Measurements from ENCODE around the gene ADARB1. TPM values are rescaled to one million over a fixed set of nuclear protein-coding genes. Genes with fewer than 3 reads are reported as not detected.
A peak's percentile ranks its signal among the peaks of the same experiment; 100 is the strongest.

The ADARB1 gene
- total RNA-seq, 2 donors from 2014 or later = 28.7 to 38.5 TPM

- ATAC-seq = no peak
- Mint-ChIP-seq H3K4me3 (no peak overlapping the region), H3K36me3 (no peaks in the 10 kb centered on the region), H3K4me1 (ENCODE audit: low read depth in 2 of 2) (peaks cover 17% of the 10 kb centered on the region in 2 donors), H3K9me3 (peaks cover 4% of the 10 kb centered on the region), H3K27me3 (no peaks in the 10 kb centered on the region), H3K27ac (no peak overlapping the region)
- DNase-seq (ENCODE audit: low spot score) = no peak
These were observed 79.3 kb downstream of the ADARB1 start for GRCh38 chr21:45153358-45154318.

GRCh38 chr21:45154511-45155508 lies 80.4 kb downstream of the ADARB1 start:
- no peaks in the 10 kb centered on the region for H3K36me3 Mint-ChIP-seq
- H3K27ac Mint-ChIP-seq = no peak overlapping the region
- H3K4me1 Mint-ChIP-seq (ENCODE audit: low read depth in 2 of 2) = peaks cover 17% of the 10 kb centered on the region in 2 donors
- no peak overlapping the region for H3K4me3 Mint-ChIP-seq
- no peaks in the 10 kb centered on the region for H3K27me3 Mint-ChIP-seq
- DNase-seq (ENCODE audit: low spot score) (no peak), ATAC-seq (no peak)
- peaks cover 4% of the 10 kb centered on the region for H3K9me3 Mint-ChIP-seq

- Mint-ChIP-seq H3K27ac (no peak overlapping the region), H3K36me3 (no peaks in the 10 kb centered on the region), H3K9me3 (peaks cover 4% of the 10 kb centered on the region), H3K27me3 (no peaks in the 10 kb centered on the region), H3K4me3 (no peak overlapping the region), H3K4me1 (ENCODE audit: low read depth in 2 of 2) (peaks cover 17% of the 10 kb centered on the region in 2 donors)
- no peak for DNase-seq (ENCODE audit: low spot score)
- ATAC-seq = no peak
These were observed 81.5 kb downstream of the ADARB1 start for GRCh38 chr21:45155910-45156309.

GRCh38 chr21:45156459-45156858 lies 82.1 kb downstream of the ADARB1 start:
- Mint-ChIP-seq H3K4me3 (no peak overlapping the region), H3K9me3 (peaks cover 4% of the 10 kb centered on the region), H3K27me3 (no peaks in the 10 kb centered on the region), H3K27ac (no peak overlapping the region), H3K4me1 (ENCODE audit: low read depth in 2 of 2) (peaks cover 16 to 17% of the 10 kb centered on the region in 2 donors), H3K36me3 (no peaks in the 10 kb centered on the region)
- ATAC-seq (no peak), DNase-seq (ENCODE audit: low spot score) (no peak)

DNA sequence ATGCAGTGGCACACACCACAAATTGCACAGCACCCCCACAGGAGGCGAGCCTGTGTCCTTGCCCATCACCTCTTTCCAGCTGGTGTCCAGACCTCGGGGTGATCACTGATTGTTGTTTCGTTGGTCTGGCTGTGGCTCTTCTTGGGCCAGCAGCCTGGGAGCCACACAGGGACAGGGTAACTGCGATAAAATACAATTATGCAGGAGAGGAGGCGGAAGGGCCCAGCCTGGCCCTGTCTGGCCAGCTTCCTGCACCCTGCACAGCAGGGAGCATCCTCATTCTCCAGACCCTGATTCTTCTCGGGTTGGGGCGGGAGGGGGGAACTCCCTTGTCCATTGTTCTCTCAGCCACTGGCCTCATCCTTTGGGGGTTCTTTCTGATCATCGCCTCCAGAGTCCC lies 83.6 kb downstream of the ADARB1 start:
- Mint-ChIP-seq H3K4me1 (ENCODE audit: low read depth in 2 of 2) (peaks cover under 1 to 10% of the 10 kb centered on the region in 2 donors), H3K27ac (no peak overlapping the region), H3K4me3 (no peak overlapping the region), H3K9me3 (peaks cover 4% of the 10 kb centered on the region), H3K36me3 (no peaks in the 10 kb centered on the region), H3K27me3 (no peaks in the 10 kb centered on the region)
- DNase-seq (ENCODE audit: low spot score) = no peak
- no peak for ATAC-seq

- H3K4me3 Mint-ChIP-seq = no peak overlapping the region
- no peak for DNase-seq (ENCODE audit: low spot score)
- no peak for ATAC-seq
- no peaks in the 10 kb centered on the region for H3K27me3 Mint-ChIP-seq
- H3K27ac Mint-ChIP-seq = no peak overlapping the region
- peaks cover 0 to 10% of the 10 kb centered on the region in 2 donors for H3K4me1 Mint-ChIP-seq (ENCODE audit: low read depth in 2 of 2)
- peaks cover 4% of the 10 kb centered on the region for H3K9me3 Mint-ChIP-seq
- no peaks in the 10 kb centered on the region for H3K36me3 Mint-ChIP-seq
These were observed 84.4 kb downstream of the ADARB1 start for GRCh38 chr21:45158491-45159423.

DNA sequence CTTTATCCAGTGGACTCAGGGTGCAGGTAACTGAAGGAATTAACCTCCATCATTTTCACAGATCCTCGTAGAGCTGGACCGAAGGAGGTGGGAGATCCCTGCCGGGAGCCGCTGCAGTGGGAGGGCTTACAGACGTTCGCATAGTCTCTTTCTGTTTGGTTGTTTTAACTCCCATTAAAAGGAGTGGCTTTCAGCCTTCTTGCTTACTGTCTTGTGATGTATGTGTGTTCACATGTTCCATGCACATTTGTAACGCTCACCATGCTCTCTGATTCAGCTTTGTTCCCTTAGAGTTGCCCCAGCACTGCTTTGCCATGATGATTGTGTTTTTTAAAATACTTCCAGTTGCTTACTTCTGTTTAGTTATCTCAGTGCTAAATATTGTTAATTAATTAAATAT lies 85.8 kb downstream of the ADARB1 start:
- Mint-ChIP-seq H3K27ac (no peak overlapping the region), H3K36me3 (no peaks in the 10 kb centered on the region), H3K27me3 (no peaks in the 10 kb centered on the region), H3K9me3 (peaks cover 4% of the 10 kb centered on the region), H3K4me1 (ENCODE audit: low read depth in 2 of 2) (peaks cover 0 to 6% of the 10 kb centered on the region in 2 donors), H3K4me3 (no peak overlapping the region)
- DNase-seq (ENCODE audit: low spot score) = no peak
- ATAC-seq = no peak

- Mint-ChIP-seq H3K4me1 (ENCODE audit: low read depth in 2 of 2) (peaks cover 0 to 3% of the 10 kb centered on the region in 2 donors), H3K27ac (no peak overlapping the region), H3K27me3 (no peaks in the 10 kb centered on the region), H3K36me3 (no peaks in the 10 kb centered on the region), H3K4me3 (no peak overlapping the region), H3K9me3 (no peaks in the 10 kb centered on the region)
- ATAC-seq (no peak), DNase-seq (ENCODE audit: low spot score) (no peak)
These were observed 86.9 kb downstream of the ADARB1 start for GRCh38 chr21:45161038-45161945.

- H3K27ac Mint-ChIP-seq = no peak overlapping the region
- no peak for DNase-seq (ENCODE audit: low spot score)
- no peak overlapping the region for H3K4me3 Mint-ChIP-seq
These were observed 87.7 kb downstream of the ADARB1 start for GRCh38 chr21:45162115-45162514.

DNA sequence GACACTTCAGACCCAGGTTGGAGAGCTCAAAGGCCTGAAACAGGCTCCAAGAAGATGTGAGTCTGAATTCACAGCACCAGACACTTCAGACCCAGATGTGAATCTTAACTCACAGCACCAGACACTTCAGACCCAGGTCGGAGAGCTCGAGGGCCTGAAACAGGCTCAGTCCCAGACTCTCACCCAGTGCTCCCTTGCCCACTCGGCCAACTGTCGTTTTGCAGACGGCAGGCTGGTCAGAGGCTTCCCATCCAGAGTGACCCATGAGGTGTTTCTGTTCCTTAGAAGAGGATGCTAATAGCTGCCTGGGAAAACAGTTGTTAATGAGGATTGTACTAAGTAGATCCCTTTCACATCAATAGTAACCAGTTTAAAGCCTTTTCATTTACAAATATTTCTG lies 88.4 kb downstream of the ADARB1 start:
- H3K36me3 Mint-ChIP-seq = no peaks in the 10 kb centered on the region
- no peaks in the 10 kb centered on the region for H3K9me3 Mint-ChIP-seq
- ATAC-seq (no peak), DNase-seq (ENCODE audit: low spot score) (no peak)
- H3K4me1 Mint-ChIP-seq (ENCODE audit: low read depth in 2 of 2) = peaks cover 0 to 3% of the 10 kb centered on the region in 2 donors
- H3K27me3 Mint-ChIP-seq = no peaks in the 10 kb centered on the region
- H3K27ac Mint-ChIP-seq = no peak overlapping the region
- no peak overlapping the region for H3K4me3 Mint-ChIP-seq

More at GRCh38 chr21:45162115-45162514, 87.7 kb downstream of the ADARB1 start:
- ATAC-seq = no peak
- Mint-ChIP-seq H3K9me3 (no peaks in the 10 kb centered on the region), H3K36me3 (no peaks in the 10 kb centered on the region), H3K4me1 (ENCODE audit: low read depth in 2 of 2) (peaks cover 0 to 3% of the 10 kb centered on the region in 2 donors), H3K27me3 (no peaks in the 10 kb centered on the region)

DNA sequence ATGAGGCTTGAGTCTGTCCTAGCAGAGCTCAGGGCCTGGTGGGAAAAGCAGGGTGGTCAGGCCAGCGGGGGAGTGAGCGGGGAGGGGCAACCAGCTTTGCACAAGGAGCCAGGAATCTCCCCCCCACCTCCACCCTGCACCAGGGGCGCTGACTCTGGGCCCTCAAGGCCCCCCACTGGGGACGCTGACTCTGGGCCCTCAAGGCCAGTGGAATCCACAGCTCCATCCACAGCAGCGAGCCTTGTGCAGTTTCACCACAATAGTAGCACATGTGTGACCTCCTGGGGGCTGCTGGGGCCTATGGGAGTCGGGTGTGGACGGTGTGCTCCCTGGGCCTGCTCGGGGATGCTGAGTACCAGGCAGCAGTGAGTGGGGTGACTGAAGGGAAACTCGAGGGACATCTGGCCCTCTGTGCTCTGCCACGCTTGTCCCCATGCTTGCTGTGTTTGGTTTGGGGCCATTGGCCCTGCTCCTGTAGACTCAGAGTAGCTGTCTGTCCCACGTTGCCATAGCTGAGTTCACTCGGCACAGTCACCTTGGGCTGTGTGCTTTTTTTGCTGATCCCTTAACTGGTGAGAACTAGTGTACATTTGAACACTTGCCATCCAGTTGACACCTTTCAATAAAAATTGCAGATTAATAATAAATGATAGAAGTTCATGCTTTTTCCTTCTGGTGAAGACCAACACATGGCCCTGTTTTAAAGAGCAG lies 89.2 kb downstream of the ADARB1 start:
- H3K27ac Mint-ChIP-seq = no peak overlapping the region
- peak in 1 of 2 donors; percentile 33 for ATAC-seq
- no peaks in the 10 kb centered on the region for H3K27me3 Mint-ChIP-seq
- H3K9me3 Mint-ChIP-seq = no peaks in the 10 kb centered on the region
- no peak overlapping the region for H3K4me3 Mint-ChIP-seq
- H3K36me3 Mint-ChIP-seq = no peaks in the 10 kb centered on the region
- H3K4me1 Mint-ChIP-seq (ENCODE audit: low read depth in 2 of 2) = peaks cover 2 to 5% of the 10 kb centered on the region in 2 donors
- no peak for DNase-seq (ENCODE audit: low spot score)

DNA sequence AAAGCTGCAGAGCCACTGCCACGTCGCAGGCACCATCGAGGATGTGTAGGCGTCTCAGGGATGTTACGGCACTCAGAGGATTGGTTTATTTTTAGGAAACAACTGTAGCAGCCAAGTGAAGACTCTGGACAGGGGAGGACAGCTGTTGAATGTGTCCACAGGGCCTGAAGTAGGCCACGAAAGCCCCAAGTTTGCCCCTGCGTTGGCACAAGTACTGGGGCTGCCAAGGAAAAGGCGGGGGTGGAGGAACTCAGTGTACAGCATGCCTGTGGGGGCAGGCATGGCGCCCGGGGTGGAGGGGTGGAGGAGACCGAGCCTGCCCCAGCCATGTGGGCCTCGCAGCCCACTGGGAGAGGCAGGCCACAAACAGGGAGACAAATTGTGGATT lies 89.7 kb downstream of the ADARB1 start:
- no peaks in the 10 kb centered on the region for H3K27me3 Mint-ChIP-seq
- H3K4me3 Mint-ChIP-seq = no peak overlapping the region
- no peaks in the 10 kb centered on the region for H3K9me3 Mint-ChIP-seq
- peaks cover 7 to 9% of the 10 kb centered on the region in 2 donors for H3K4me1 Mint-ChIP-seq (ENCODE audit: low read depth in 2 of 2)
- H3K36me3 Mint-ChIP-seq = no peaks in the 10 kb centered on the region
- DNase-seq (ENCODE audit: low spot score) = no peak
- ATAC-seq = no peak
- H3K27ac Mint-ChIP-seq = no peak overlapping the region

Measured in natural killer cell treated with Interleukin-12 subunit alpha and Interleukin-12 subunit beta and Interleukin-15 and Interleukin-18, amount 100 ng/mL, for 72 hours (primary cell).